ENCODE results near the gene MROH9. TPM values are rescaled to one million over a fixed set of nuclear protein-coding genes. Genes with fewer than 3 reads are reported as not detected.

Gene MROH9
- total and polyA plus RNA-seq, 2 of the 13 experiments (the other 11 are each of a cell fraction or from before 2014, with no cell fraction given): not detected

- TF ChIP-seq IRF9 (CRISPR knock-in tag; IDR thresholded peaks at IDR 0.05; ENCODE audit: borderline replicate concordance): no peak
- TF ChIP-seq SP5 (CRISPR knock-in tag; IDR thresholded peaks at IDR 0.05; ENCODE audit: borderline replicate concordance, low read depth): no peak
- TF ChIP-seq PITX1 (CRISPR knock-in tag; IDR thresholded peaks at IDR 0.05): no peak
- TF ChIP-seq ZNF234 (CRISPR knock-in tag; conservative IDR thresholded peaks at IDR 0.05): no peak
- TF ChIP-seq, protein P1, sequence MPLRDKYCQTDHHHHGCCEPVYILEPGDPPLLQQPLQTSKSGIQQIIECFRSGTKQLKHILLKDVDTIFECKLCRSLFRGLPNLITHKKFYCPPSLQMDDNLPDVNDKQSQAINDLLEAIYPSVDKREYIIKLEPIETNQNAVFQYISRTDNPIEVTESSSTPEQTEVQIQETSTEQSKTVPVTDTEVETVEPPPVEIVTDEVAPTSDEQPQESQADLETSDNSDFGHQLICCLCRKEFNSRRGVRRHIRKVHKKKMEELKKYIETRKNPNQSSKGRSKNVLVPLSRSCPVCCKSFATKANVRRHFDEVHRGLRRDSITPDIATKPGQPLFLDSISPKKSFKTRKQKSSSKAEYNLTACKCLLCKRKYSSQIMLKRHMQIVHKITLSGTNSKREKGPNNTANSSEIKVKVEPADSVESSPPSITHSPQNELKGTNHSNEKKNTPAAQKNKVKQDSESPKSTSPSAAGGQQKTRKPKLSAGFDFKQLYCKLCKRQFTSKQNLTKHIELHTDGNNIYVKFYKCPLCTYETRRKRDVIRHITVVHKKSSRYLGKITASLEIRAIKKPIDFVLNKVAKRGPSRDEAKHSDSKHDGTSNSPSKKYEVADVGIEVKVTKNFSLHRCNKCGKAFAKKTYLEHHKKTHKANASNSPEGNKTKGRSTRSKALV (CRISPR knock-in tag; IDR thresholded peaks at IDR 0.05): no peak
- TF ChIP-seq ZNF660 (CRISPR knock-in tag; IDR thresholded peaks at IDR 0.05; ENCODE audit: borderline replicate concordance, low read depth): no peak
These were observed 26.4 kb upstream of the MROH9 start (continued) for GRCh38 chr1:170908942-170909341.

- CTCF ChIA-PET (ENCODE audit: low intra/inter-chr PET ratio, low total read pairs): no interaction called here
- Histone ChIP-seq H3K27me3 (ENCODE audit: control insufficient read depth in 1 of 2, insufficient read depth in 2 of 2, low read length in 2 of 2) (no peaks in the 10 kb centered on the region), H2AFZ (ENCODE audit: low read length) (no peak overlapping the region), H3K4me2 (ENCODE audit: low read depth, low read length) (no peak overlapping the region), H3K4me1 (ENCODE audit: insufficient read depth, low read length) (no peaks in the 10 kb centered on the region), H3K9ac (ENCODE audit: insufficient read depth, low read depth, low read length) (no peak overlapping the region), H3K36me3 (replicated peaks in 1 of 2; ENCODE audit: control insufficient read depth in 1 of 2, insufficient read depth in 2 of 2, low read length in 2 of 2) (no peaks in the 10 kb centered on the region), H3K4me3 (replicated peaks in 1 of 3; ENCODE audit: insufficient read depth in 1 of 3, low read depth in 2 of 3, low read length in 3 of 3) (no peak overlapping the region), H3K27ac (ENCODE audit: extremely low read length, insufficient read depth, low read length) (no peak overlapping the region), H3K79me2 (ENCODE audit: insufficient read depth, low read length) (no peaks in the 10 kb centered on the region), H4K20me1 (ENCODE audit: insufficient read depth, low read length) (no peaks in the 10 kb centered on the region), H3K9me3 (ENCODE audit: low read length) (no peaks in the 10 kb centered on the region)
- in situ Hi-C loops (cut with HindIII; ENCODE audit: extremely low pct_ligation_motif_present, low pct_unique_long_range_greater_than_20kb): no loop called here
- FAIRE-seq (no peak), DNase-seq (ENCODE audit: low spot score) (no peak), ATAC-seq (no peak)
- POLR2A ChIA-PET: no interaction called here
- intact Hi-C loops (cut with micrococcal nuclease; ENCODE audit: unreplicated experiment): no loop called here
- BruUV-seq (replicated peaks): no TSS peak
- no peak for TF ChIP-seq ZNF251 (CRISPR knock-in tag; IDR thresholded peaks at IDR 0.05)
- no peak for TF ChIP-seq ETS1 (CRISPR knock-in tag; IDR thresholded peaks at IDR 0.05)
- TF ChIP-seq, protein P2, sequence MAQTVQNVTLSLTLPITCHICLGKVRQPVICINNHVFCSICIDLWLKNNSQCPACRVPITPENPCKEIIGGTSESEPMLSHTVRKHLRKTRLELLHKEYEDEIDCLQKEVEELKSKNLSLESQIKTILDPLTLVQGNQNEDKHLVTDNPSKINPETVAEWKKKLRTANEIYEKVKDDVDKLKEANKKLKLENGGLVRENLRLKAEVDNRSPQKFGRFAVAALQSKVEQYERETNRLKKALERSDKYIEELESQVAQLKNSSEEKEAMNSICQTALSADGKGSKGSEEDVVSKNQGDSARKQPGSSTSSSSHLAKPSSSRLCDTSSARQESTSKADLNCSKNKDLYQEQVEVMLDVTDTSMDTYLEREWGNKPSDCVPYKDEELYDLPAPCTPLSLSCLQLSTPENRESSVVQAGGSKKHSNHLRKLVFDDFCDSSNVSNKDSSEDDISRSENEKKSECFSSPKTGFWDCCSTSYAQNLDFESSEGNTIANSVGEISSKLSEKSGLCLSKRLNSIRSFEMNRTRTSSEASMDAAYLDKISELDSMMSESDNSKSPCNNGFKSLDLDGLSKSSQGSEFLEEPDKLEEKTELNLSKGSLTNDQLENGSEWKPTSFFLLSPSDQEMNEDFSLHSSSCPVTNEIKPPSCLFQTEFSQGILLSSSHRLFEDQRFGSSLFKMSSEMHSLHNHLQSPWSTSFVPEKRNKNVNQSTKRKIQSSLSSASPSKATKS (CRISPR knock-in tag; IDR thresholded peaks at IDR 0.05): no peak
- TF ChIP-seq ZNF652 (CRISPR knock-in tag; IDR thresholded peaks at IDR 0.05; ENCODE audit: borderline replicate concordance, low read depth): no peak
- no peak for TF ChIP-seq POGK (CRISPR knock-in tag; conservative IDR thresholded peaks at IDR 0.05)
- no peak for TF ChIP-seq POLR2G (IDR thresholded peaks at IDR 0.05; ENCODE audit: low read depth, low read length)
- no peak for TF ChIP-seq ZNF224 (CRISPR knock-in tag; IDR thresholded peaks at IDR 0.05)
- no peak for TF ChIP-seq FOXM1 (CRISPR knock-in tag; IDR thresholded peaks at IDR 0.05)
- no peak for TF ChIP-seq ZMAT3 (CRISPR knock-in tag; conservative IDR thresholded peaks at IDR 0.05)
- no peak for TF ChIP-seq ZNF451 (CRISPR knock-in tag; IDR thresholded peaks at IDR 0.05)
These were observed 25.1 kb upstream of the MROH9 start for GRCh38 chr1:170910273-170910672.
